Lower leg skin (tissue), 3 donors: ENCODE data around the gene C9orf40.

Source experiments
- CTCF ChIP-seq, 3 donors: fragments of 450-650 bp; IDR thresholded peaks; one replicate each; pipeline ENCODE4 v1.5.1; 2016; ENCODE audit warnings: antibody characterized with exemption in 3 of 3, mild to moderate bottlenecking in 3 of 3, moderate library complexity in 2 of 3
- POLR2A ChIP-seq, 2 donors: fragments of 450-650 bp; IDR thresholded peaks; one replicate each; pipeline ENCODE4 v1.6.1; 2016 to 2017; ENCODE audit warnings: antibody characterized with exemption in 2 of 2, mild to moderate bottlenecking in 1 of 2, moderate library complexity in 1 of 2

- TF ChIP-seq CTCF (IDR thresholded peaks at IDR 0.05) (no peak), POLR2A (IDR thresholded peaks at IDR 0.05) (no peak)
Observed at GRCh38 chr9:74920944-74921626, 31.6 kb downstream of the C9orf40 start.
